GM18873 (cell line): ENCODE results near the gene PREX1.

Source experiments
- ATAC-seq: cut with Tn5 transposase; IDR thresholded peaks from one replicate; pipeline ENCODE4 v1.9.1; 2021; ENCODE audit warnings: mild to moderate bottlenecking, moderate library complexity, moderate number of reproducible peaks; ENCODE audit not compliant: unreplicated experiment, low FRiP score

Gene PREX1

GRCh38 chr20:48671141-48671540, 156.7 kb downstream of the PREX1 start:
- no peak for ATAC-seq

- no peak for ATAC-seq
Observed at GRCh38 chr20:48669946-48670605, 157.7 kb downstream of the PREX1 start.

GRCh38 chr20:48668451-48668946, 159.3 kb downstream of the PREX1 start:
- ATAC-seq, result no peak

DNA sequence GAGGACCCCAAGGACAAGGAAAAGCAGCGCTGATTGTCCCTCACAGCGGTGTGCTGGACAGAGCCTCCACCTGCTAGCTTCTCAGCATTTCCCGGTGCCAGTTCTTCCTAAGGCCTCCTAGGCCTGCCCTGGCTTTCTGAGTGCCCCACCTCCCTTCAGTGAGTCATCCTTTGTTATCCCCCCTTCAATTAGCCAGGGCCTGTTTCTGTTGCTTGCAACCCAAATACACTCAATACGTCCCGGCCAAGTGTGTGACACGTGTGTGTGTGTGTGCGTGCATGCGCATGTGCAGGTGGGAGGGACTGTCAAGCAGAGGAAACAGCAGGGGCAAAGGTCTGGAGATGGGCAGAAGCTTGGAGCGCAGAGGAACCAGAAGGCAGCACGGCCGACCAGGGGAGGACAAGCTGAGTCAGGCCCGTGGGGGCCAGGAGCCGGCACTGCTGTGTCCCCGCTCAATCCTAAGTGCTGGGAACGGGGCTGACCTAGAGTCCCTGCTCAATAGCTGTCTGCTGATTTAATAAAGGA, 159.8 kb downstream of the PREX1 start:
- no peak for ATAC-seq

GRCh38 chr20:48667481-48667880, 160.3 kb downstream of the PREX1 start:
- no peak for ATAC-seq

DNA sequence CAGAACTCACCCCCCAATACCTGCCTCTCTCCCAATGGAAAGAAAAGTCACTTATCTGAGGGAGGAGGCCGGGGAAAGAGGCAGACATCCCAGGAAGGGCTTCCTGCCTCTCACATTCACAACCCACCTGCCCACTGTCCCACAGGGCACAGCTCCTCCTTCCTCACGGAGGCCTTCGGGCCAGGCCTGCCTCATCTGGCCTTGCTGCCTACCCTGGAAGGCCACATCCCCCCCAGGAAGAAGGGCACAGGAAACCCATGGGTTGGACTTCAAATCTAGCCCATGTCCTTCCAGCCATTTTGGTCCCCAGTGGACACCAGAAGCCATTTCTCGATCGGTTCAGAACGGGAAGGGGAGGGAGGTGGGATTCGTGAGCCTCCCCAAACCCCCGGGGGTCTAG, 162.0 kb downstream of the PREX1 start:
- no peak for ATAC-seq

GRCh38 chr20:48662711-48663110, 165.1 kb downstream of the PREX1 start:
- ATAC-seq, result no peak

- no peak for ATAC-seq
Observed at GRCh38 chr20:48661575-48662455, 166.0 kb downstream of the PREX1 start.

GRCh38 chr20:48660788-48661187, 167.0 kb downstream of the PREX1 start:
- no peak for ATAC-seq

GRCh38 chr20:48659858-48660257, 167.9 kb downstream of the PREX1 start:
- no peak for ATAC-seq

- ATAC-seq, result no peak
Observed at GRCh38 chr20:48658505-48658904, 169.3 kb downstream of the PREX1 start.

DNA sequence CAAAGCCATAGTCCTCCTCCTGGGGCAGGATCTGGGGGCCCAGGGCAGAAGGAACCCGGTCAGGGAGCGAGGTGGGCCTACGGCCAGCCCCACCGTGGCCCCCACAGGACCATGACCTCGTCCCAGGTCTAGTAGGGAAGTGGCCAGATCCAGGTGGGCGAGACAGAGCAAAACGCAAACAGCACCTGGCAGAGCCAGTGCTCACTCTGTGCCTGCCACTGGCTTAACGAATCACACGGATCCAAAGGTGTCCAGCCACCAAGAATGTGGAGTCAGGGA, 169.7 kb downstream of the PREX1 start:
- no peak for ATAC-seq

GRCh38 chr20:48657426-48658197, 170.2 kb downstream of the PREX1 start:
- ATAC-seq, result no peak

DNA sequence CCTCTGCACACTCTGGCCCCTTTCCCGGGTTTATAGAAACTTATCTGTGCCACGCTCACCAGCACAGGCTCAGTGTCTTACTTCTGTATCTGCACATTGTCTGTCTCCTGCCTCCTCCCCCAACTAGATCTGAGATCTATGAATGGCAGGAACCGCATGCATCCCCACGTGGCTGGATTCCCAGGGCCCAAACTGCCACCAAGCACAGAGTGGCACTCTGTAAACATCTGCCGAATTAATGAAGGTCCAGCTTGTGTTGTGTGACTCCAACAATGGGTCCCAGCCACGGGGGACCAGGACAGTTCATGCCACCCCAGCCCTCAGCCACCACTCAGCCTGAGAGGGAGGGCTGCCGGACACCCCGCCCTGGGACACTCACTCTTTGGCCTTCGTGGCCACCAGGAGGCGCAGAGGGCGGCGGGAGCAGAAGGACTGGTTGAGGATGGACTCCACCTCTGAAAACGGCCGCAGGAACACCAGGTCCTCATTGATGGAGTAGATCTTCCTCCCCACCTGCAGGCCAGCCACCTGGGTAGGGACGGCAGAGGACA, 171.1 kb downstream of the PREX1 start:
- no peak for ATAC-seq

DNA sequence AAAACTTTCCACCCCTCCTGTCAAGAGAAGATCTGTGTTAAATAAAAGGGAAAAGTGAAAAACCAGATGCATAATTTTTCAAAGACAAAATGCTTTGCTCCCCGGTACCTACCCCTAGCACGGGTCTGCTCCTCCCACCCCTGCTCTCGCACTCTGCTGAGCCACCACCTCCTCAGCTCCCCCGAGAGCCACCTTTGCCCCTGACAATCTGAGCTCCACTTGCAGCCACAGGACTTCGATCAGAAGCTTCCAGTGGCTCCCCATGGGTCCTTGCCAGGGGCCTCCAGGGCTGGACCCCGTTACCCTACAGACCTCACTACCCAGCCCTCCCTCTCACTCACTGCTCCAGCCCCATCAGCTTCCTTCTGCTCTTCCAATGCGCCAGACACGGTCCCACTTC, 171.7 kb downstream of the PREX1 start:
- ATAC-seq, result no peak

DNA sequence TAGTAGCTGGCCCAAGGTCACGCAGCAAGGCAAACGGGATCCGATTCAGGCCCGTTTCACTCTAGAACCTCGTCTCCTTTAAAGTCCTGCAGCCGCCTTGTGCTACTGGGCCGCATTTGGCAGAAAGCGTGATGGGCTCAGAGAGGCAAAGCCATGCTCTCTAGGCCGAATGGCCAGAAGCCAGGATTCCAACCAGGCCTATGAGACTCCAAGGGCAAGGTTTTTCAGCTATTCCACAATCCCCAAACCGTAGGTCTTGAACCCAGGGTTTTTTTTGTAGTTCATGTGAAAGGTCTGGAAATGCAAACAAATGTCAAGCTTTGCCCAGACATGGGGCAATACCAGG, 174.1 kb downstream of the PREX1 start:
- no peak for ATAC-seq

DNA sequence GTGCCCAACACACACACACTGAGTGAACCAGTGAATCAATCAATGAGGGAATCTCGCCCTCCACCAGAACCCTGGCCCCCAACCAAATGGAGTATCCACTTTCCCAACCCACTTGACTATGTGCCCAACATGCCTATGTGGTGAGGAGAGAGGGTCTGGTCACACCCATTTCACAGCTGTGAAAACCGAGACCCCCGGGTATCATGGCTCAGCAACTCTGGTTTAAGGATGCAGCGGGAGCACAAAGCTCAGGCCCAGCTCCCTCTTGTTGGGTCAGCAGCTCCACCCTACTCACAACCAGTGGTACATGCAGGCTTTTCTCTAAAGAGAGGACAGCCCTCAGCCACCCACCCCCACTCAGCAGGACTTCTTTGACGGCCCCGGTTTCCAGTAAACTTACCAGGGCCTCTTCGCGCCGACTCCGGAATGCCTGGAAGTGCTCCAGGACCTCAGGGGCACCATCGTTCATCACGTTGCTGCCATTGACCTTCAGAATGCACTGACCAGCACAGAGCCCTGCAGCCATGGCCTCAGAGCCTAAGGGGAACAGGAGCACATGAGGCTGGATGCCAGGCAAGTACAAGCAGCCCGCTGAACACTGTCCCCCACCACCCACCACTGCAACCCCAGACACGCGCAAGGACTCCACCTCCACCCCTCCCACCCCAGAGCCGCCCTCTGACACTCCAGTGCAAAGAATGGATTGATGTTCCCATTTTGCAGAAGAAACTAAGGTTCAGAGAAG, 174.7 kb downstream of the PREX1 start:
- ATAC-seq, result no peak

DNA sequence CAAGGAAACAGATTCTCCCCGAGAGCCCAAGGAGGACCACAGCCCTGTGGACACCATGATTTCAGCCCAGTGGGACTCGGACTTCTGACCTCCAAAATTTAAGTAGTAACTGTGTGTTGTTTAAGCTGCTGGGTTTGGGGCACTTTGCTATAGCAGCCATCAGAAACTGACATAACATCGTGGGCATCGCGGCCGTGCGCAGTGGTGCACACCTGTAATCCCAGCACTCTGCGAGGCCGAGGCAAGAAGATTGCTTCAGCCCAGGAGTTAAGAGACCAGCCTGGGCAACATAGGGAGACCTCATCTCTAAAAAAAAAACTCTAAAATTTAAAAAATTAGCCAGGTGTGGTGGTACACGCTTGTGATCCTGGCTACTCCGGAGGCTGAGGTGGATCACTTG, 175.8 kb downstream of the PREX1 start:
- ATAC-seq, result no peak

DNA sequence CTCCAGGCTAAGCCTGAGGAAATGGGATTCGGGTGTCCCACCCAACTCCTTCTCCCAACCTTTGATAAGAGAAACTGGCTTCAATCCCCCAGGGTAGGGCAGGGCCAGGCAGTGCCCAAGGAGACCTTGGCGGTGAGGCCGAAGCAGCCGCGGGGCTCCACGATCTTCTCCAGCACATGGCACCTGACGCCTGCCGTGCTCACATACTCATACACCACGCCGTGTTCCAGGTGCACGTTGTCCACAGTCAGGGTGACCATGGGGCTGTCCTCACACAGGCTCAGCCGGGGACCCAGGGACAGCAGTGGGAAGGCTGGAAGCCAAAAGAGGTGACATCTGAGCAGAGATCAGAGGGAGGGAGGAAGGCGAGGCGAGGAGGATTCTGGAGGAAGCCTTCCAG, 176.5 kb downstream of the PREX1 start:
- ATAC-seq, result no peak

GRCh38 chr20:48649868-48650267, 177.9 kb downstream of the PREX1 start:
- no peak for ATAC-seq
